Gastroesophageal sphincter (tissue), 4 donors: ENCODE results near the gene TMSB4Y. TPM values are rescaled to one million over a fixed set of nuclear protein-coding genes. Genes with fewer than 3 reads are reported as not detected.

Experiments used
- ATAC-seq: fragments of 150-250 bp; one replicate; pipeline ENCODE4 v1.9.1; 2016; ENCODE audit warnings: mild to moderate bottlenecking, moderate library complexity
- H3K27ac ChIP-seq, 4 donors: fragments of 200-600 bp; sonication (generic) in 3 of 4; 1 replicate in 3 of 4; 2 replicates in 1 of 4; pipeline ENCODE4 v1.5.1; 2016 to 2019
- H3K27me3 ChIP-seq: fragments of 200-600 bp; sonication (generic); one replicate; pipeline ENCODE4 v1.5.1; 2019
- H3K36me3 ChIP-seq, 2 donors: fragments of 200-600 bp; sonication (generic); one replicate each; pipeline ENCODE4 v1.5.1; 2019; ENCODE audit warnings: control low read depth in 1 of 2
- H3K4me1 ChIP-seq, 3 donors: fragments of 200-600 bp; sonication (generic); 1 replicate in 2 of 3; 2 replicates in 1 of 3; pipeline ENCODE4 v1.5.1; 2016 to 2019; ENCODE audit warnings: control low read depth in 2 of 3
- H3K4me3 ChIP-seq, 2 donors: fragments of 200-600 bp; sonication (generic); one replicate each; pipeline ENCODE4 v1.5.1; 2019; ENCODE audit warnings: mild to moderate bottlenecking in 1 of 2, moderate library complexity in 1 of 2
- H3K9me3 ChIP-seq, 3 donors: fragments of 200-600 bp; sonication (generic); one replicate each; pipeline ENCODE4 v1.5.1; 2017 to 2019; ENCODE audit warnings: control low read depth in 2 of 3
- EP300 ChIP-seq: sonication (generic); formaldehyde crosslinking; IDR thresholded peaks from one replicate; pipeline ENCODE4 v1.6.1; 2017; ENCODE audit warnings: antibody characterized with exemption, mild to moderate bottlenecking
- POLR2A ChIP-seq, 2 donors: fragments of 450-650 bp; IDR thresholded peaks; one replicate each; pipeline ENCODE4 v1.6.1; 2017; ENCODE audit warnings: antibody characterized with exemption in 2 of 2, mild to moderate bottlenecking in 2 of 2, moderate library complexity in 1 of 2
- POLR2AphosphoS5 ChIP-seq: sonication (generic); formaldehyde crosslinking; IDR thresholded peaks from one replicate; pipeline ENCODE4 v1.6.1; 2017; ENCODE audit warnings: antibody characterized with exemption
- WGBS, 2 donors: methylation state at CpG; one replicate each; pipeline ENCODE4 v1.1.5; 2018; ENCODE audit warnings: low coverage in 1 of 2; 5-methylcytosine and 5-hydroxymethylcytosine counted together
- total RNA-seq, 4 donors: library from RNA; depleted of rRNA; stranded (reverse); fragments of >200 nt; gene quantifications; one replicate each; pipeline ENCODE4 v1.1.0, GENCODE V29; 2016
- TF ChIP-seq, protein P1 (sequence below), 4 experiments: fragments of 200-600 bp in 2 of 4; fragments of 450-650 bp in 2 of 4; sonication (generic) in 1 of 4; IDR thresholded peaks; one replicate each; pipeline ENCODE4 v1.5.1; 2017 to 2019; ENCODE audit warnings: antibody characterized with exemption in 4 of 4, mild to moderate bottlenecking in 2 of 4, moderate library complexity in 2 of 4

Gene TMSB4Y
- 1 to 10 TPM in 2 of 4 donors, not detected in 2; 1.6 to 5.1 TPM for total RNA-seq

- Histone ChIP-seq H3K27ac (peak within 1 kb of the TSS in 2 of 4 donors; percentile 89 to 96), H3K27me3 (no peaks in the 10 kb centered on the region), H3K9me3 (no peaks in the 10 kb centered on the region), H3K4me3 (peak within 1 kb of the TSS; percentile 57 to 75), H3K36me3 (no peaks in the 10 kb centered on the region), H3K4me1 (peaks cover 0 to 14% (median 0%) of the 10 kb centered on the region in 3 donors)
- no peak for ATAC-seq
- TF ChIP-seq POLR2A (IDR thresholded peaks at IDR 0.05) (peak in 1 of 2 donors; percentile 14), EP300 (no peak)
- 0% methylated on average over 3 of the region's 28 CpGs; no CpG with 5 or more reads in 1 of the 2 donors for WGBS, 2 donors
Measured at GRCh38 chrY:13703568-13703968, at the start of gene TMSB4Y. Gene TMSB4Y (plus strand): TSS chrY:13703899.

DNA sequence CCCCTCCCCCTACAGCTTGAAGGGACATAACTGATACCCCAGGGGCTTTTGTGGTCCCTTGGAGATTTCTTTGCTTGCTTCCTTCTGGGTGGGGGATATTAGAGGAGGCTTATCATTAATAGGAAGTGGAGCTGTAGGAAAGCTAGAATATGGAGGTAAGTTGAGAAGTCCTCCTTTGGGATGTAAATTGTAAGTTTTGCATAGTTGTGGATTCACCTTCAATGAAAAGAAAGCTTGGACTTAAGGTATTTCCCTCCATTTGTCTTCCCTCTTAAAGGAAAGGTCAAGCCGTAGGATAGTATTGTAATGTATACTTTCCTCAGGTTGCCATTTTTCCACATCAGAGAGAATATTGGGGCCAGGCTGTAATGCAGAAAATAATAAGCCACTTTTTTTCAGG lies 39.5 kb upstream of the TMSB4Y start:
- 91% methylated on average over 1 of the region's 1 CpG; no CpG with 5 or more reads in 1 of the 2 donors for WGBS, 2 donors
- no peak for ATAC-seq
- no peaks in the 10 kb centered on the region for H3K27me3 ChIP-seq
- TF ChIP-seq POLR2AphosphoS5 = no peak
- TF ChIP-seq EP300 = no peak
- TF ChIP-seq POLR2A (IDR thresholded peaks at IDR 0.05) = no peak
- TF ChIP-seq, protein P1, sequence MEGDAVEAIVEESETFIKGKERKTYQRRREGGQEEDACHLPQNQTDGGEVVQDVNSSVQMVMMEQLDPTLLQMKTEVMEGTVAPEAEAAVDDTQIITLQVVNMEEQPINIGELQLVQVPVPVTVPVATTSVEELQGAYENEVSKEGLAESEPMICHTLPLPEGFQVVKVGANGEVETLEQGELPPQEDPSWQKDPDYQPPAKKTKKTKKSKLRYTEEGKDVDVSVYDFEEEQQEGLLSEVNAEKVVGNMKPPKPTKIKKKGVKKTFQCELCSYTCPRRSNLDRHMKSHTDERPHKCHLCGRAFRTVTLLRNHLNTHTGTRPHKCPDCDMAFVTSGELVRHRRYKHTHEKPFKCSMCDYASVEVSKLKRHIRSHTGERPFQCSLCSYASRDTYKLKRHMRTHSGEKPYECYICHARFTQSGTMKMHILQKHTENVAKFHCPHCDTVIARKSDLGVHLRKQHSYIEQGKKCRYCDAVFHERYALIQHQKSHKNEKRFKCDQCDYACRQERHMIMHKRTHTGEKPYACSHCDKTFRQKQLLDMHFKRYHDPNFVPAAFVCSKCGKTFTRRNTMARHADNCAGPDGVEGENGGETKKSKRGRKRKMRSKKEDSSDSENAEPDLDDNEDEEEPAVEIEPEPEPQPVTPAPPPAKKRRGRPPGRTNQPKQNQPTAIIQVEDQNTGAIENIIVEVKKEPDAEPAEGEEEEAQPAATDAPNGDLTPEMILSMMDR (IDR thresholded peaks at IDR 0.05) = no peak
- H3K27ac ChIP-seq = no peak overlapping the region
- no peak overlapping the region for H3K4me3 ChIP-seq
- H3K36me3 ChIP-seq = no peaks in the 10 kb centered on the region
- H3K4me1 ChIP-seq = no peaks in the 10 kb centered on the region
- no peaks in the 10 kb centered on the region for H3K9me3 ChIP-seq

DNA sequence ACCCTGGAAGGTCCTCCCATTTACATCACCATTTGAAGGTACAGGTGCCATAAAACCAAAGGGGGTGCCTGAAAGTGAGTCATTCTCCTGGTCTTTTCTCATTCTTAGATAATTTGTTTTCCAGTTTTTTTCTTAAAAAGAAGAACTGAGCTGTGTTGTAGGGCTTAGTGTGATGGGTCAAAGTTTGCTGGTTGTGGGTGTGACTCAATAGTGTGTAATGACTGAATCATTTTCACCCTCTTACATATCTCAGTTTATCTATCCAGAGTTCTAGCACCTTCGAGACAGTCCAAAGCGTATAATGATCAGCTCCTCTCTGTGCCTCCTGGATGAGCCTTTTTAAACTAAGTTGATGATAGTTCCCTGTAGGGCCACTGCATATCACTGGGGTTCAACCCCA lies 32.6 kb upstream of the TMSB4Y start:
- no peak overlapping the region for H3K27ac ChIP-seq
- WGBS, 2 donors = 79% methylated on average over 2 of the region's 2 CpGs; no CpG with 5 or more reads in 1 of the 2 donors
- no peaks in the 10 kb centered on the region for H3K27me3 ChIP-seq
- no peak for ATAC-seq
- no peak for TF ChIP-seq POLR2AphosphoS5
- TF ChIP-seq POLR2A (IDR thresholded peaks at IDR 0.05) = no peak
- TF ChIP-seq EP300 = no peak
- TF ChIP-seq, protein P1 (IDR thresholded peaks at IDR 0.05) = no peak
- no peak overlapping the region for H3K4me3 ChIP-seq
- no peaks in the 10 kb centered on the region for H3K4me1 ChIP-seq
- H3K36me3 ChIP-seq = no peaks in the 10 kb centered on the region
- peaks cover 0 to 8% (median 0%) of the 10 kb centered on the region in 3 donors for H3K9me3 ChIP-seq

DNA sequence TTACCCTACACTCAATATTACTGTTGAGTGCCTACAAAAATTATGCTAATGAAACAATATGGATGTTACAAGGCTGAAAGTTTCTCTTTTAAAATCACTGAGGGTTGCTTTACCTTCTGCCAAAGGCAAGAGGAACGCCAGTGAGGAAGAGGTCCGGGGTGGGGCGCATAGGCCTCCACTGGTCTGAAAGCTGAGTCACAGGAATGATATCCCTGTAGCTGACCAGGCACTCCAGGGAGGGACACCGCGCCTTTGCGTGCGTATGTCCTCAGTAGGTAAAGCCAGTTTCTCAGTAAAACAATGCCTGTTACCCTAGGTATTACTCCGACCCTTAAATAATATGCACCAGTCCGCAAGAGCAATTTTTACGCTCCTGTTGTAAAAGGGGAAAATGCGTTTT lies 1.4 kb upstream of the TMSB4Y start:
- WGBS, 2 donors = 95% methylated on average over 4 of the region's 11 CpGs; no CpG with 5 or more reads in 1 of the 2 donors
- ATAC-seq = no peak
- no peaks in the 10 kb centered on the region for H3K9me3 ChIP-seq
- no peaks in the 10 kb centered on the region for H3K27me3 ChIP-seq
- H3K4me1 ChIP-seq = peaks cover 0 to 14% (median 0%) of the 10 kb centered on the region in 3 donors
- H3K4me3 ChIP-seq = no peak overlapping the region
- no peak overlapping the region for H3K27ac ChIP-seq
- no peaks in the 10 kb centered on the region for H3K36me3 ChIP-seq
- TF ChIP-seq, protein P1 (IDR thresholded peaks at IDR 0.05) = no peak
- no peak for TF ChIP-seq EP300
- no peak for TF ChIP-seq POLR2AphosphoS5
- no peak for TF ChIP-seq POLR2A (IDR thresholded peaks at IDR 0.05)

- WGBS, 2 donors = 0% methylated on average over 1 of the region's 30 CpGs; no CpG with 5 or more reads in 1 of the 2 donors
- H3K9me3 ChIP-seq = no peaks in the 10 kb centered on the region
Measured at GRCh38 chrY:13704121-13704930, 627 bp downstream of the TMSB4Y start.

More at GRCh38 chrY:13704121-13704930, 627 bp downstream of the TMSB4Y start:
- Histone ChIP-seq H3K4me1 (peaks cover 0 to 14% (median 0%) of the 10 kb centered on the region in 3 donors), H3K27ac (peak overlapping the region in 2 of 4 donors; percentile 89 to 96), H3K27me3 (no peaks in the 10 kb centered on the region), H3K36me3 (no peaks in the 10 kb centered on the region), H3K4me3 (peak overlapping the region; percentile 57 to 75)
- no peak for ATAC-seq
- TF ChIP-seq, protein P1 (IDR thresholded peaks at IDR 0.05) = no peak
- TF ChIP-seq POLR2AphosphoS5 (no peak), POLR2A (IDR thresholded peaks at IDR 0.05) (no peak), EP300 (no peak)
